Tibial nerve (tissue), 3 donors: ENCODE data around the gene CD244.

Source experiments
- POLR2A ChIP-seq, 2 donors: fragments of 450-650 bp; IDR thresholded peaks; one replicate each; pipeline ENCODE4 v1.6.1; 2017; ENCODE audit warnings: antibody characterized with exemption in 2 of 2, mild to moderate bottlenecking in 2 of 2, moderate library complexity in 2 of 2
- TF ChIP-seq, protein P1 (sequence below), 5 experiments: fragments of 200-600 bp in 3 of 5; fragments of 450-650 bp in 2 of 5; sonication (generic) in 3 of 5; IDR thresholded peaks; one replicate each; pipeline ENCODE4 v1.5.1; 2016 to 2019; ENCODE audit warnings: antibody characterized with exemption in 5 of 5, mild to moderate bottlenecking in 3 of 5, moderate library complexity in 2 of 5

DNA sequence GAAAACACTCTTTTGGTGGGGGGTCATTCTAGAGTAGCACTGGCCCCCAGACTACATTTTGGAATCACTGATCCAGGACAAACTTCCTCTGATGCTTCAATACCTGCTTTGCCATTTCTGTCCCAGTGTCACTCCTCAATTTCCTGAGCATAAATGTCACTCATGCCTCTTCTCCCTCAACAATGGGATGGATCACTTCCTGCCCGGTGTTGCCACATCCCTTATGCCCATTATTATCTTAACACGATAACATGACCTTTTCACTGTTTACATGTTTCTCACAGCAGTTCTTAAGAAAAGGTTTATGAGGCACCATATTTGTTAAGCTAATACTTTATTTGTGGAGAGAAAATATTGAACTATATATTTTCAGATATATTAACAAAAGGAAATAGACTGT lies 26.2 kb upstream of the CD244 start:
- no peak for TF ChIP-seq POLR2A (IDR thresholded peaks at IDR 0.05)
- TF ChIP-seq, protein P1, sequence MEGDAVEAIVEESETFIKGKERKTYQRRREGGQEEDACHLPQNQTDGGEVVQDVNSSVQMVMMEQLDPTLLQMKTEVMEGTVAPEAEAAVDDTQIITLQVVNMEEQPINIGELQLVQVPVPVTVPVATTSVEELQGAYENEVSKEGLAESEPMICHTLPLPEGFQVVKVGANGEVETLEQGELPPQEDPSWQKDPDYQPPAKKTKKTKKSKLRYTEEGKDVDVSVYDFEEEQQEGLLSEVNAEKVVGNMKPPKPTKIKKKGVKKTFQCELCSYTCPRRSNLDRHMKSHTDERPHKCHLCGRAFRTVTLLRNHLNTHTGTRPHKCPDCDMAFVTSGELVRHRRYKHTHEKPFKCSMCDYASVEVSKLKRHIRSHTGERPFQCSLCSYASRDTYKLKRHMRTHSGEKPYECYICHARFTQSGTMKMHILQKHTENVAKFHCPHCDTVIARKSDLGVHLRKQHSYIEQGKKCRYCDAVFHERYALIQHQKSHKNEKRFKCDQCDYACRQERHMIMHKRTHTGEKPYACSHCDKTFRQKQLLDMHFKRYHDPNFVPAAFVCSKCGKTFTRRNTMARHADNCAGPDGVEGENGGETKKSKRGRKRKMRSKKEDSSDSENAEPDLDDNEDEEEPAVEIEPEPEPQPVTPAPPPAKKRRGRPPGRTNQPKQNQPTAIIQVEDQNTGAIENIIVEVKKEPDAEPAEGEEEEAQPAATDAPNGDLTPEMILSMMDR (IDR thresholded peaks at IDR 0.05), result no peak
